ENCODE measurements around the gene ABHD6. TPM values are rescaled to one million over a fixed set of nuclear protein-coding genes. Genes with fewer than 3 reads are reported as not detected.

ABHD6 gene
- total RNA-seq, 1 experiment from 2014 or later: 12.7 TPM

DNA sequence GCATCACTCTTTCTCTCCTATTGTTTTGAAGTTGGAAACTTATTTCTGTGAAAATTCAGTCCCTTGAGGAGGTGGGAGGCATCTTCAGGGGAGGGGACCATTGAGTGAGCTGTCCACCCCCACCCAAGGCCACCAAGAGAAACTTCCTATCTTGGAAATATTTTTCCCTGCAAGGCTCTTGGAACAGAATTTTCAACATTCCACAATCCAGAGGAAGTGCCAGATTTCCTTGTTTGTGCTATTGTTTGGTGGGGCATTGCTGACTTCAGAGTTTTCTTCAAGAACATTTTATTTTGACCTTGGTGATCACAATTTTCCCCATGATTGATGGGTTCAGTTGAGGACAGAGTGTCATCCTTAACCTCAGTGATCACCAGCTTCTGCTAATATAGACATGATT, 38.8 kb upstream of the ABHD6 start:
- no peak overlapping the region for H3K9ac ChIP-seq (ENCODE audit: low read length)
- H3K9me2 ChIP-seq (ENCODE audit: insufficient read depth): no peaks in the 10 kb centered on the region
- intact Hi-C loops (cut with micrococcal nuclease): no loop called here
- POLR2A ChIA-PET: no interaction called here
- CTCF ChIA-PET: no interaction called here
- no peak overlapping the region for H2AFZ ChIP-seq (ENCODE audit: low read depth, low read length, poor library complexity, severe bottlenecking)
- H3K27ac ChIP-seq (ENCODE audit: low read depth, low read length): no peak overlapping the region
- no peaks in the 10 kb centered on the region for H3K27me3 ChIP-seq (ENCODE audit: insufficient read depth, low read length)
- BruUV-seq (replicated peaks): no TSS peak
- no peaks in the 10 kb centered on the region for H3K79me2 ChIP-seq (ENCODE audit: insufficient read depth, low read length)
- TF ChIP-seq, protein P1, sequence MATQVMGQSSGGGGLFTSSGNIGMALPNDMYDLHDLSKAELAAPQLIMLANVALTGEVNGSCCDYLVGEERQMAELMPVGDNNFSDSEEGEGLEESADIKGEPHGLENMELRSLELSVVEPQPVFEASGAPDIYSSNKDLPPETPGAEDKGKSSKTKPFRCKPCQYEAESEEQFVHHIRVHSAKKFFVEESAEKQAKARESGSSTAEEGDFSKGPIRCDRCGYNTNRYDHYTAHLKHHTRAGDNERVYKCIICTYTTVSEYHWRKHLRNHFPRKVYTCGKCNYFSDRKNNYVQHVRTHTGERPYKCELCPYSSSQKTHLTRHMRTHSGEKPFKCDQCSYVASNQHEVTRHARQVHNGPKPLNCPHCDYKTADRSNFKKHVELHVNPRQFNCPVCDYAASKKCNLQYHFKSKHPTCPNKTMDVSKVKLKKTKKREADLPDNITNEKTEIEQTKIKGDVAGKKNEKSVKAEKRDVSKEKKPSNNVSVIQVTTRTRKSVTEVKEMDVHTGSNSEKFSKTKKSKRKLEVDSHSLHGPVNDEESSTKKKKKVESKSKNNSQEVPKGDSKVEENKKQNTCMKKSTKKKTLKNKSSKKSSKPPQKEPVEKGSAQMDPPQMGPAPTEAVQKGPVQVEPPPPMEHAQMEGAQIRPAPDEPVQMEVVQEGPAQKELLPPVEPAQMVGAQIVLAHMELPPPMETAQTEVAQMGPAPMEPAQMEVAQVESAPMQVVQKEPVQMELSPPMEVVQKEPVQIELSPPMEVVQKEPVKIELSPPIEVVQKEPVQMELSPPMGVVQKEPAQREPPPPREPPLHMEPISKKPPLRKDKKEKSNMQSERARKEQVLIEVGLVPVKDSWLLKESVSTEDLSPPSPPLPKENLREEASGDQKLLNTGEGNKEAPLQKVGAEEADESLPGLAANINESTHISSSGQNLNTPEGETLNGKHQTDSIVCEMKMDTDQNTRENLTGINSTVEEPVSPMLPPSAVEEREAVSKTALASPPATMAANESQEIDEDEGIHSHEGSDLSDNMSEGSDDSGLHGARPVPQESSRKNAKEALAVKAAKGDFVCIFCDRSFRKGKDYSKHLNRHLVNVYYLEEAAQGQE (IDR thresholded peaks at IDR 0.05; ENCODE audit: low read depth): no peak
- TF ChIP-seq FOSL1 (IDR thresholded peaks at IDR 0.05; ENCODE audit: low read depth) (no peak), ZFX (IDR thresholded peaks at IDR 0.05) (no peak), CEBPB (IDR thresholded peaks at IDR 0.05; ENCODE audit: low read depth) (no peak), ZNF274 (IDR thresholded peaks at IDR 0.05; ENCODE audit: low read depth, low read length) (no peak), RAD21 (IDR thresholded peaks at IDR 0.05; ENCODE audit: low read depth) (no peak), SRF (IDR thresholded peaks at IDR 0.05; ENCODE audit: low read depth) (no peak), EZH2 (IDR thresholded peaks at IDR 0.05) (no peak), SP1 (IDR thresholded peaks at IDR 0.05; ENCODE audit: low read depth) (no peak), POLR2AphosphoS5 (IDR thresholded peaks at IDR 0.05; ENCODE audit: low read depth, low read length) (no peak), EZH2phosphoT487 (IDR thresholded peaks at IDR 0.05; ENCODE audit: borderline replicate concordance) (no peak)
- TF ChIP-seq, protein P2, sequence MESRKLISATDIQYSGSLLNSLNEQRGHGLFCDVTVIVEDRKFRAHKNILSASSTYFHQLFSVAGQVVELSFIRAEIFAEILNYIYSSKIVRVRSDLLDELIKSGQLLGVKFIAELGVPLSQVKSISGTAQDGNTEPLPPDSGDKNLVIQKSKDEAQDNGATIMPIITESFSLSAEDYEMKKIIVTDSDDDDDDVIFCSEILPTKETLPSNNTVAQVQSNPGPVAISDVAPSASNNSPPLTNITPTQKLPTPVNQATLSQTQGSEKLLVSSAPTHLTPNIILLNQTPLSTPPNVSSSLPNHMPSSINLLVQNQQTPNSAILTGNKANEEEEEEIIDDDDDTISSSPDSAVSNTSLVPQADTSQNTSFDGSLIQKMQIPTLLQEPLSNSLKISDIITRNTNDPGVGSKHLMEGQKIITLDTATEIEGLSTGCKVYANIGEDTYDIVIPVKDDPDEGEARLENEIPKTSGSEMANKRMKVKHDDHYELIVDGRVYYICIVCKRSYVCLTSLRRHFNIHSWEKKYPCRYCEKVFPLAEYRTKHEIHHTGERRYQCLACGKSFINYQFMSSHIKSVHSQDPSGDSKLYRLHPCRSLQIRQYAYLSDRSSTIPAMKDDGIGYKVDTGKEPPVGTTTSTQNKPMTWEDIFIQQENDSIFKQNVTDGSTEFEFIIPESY (IDR thresholded peaks at IDR 0.05; ENCODE audit: extremely low read depth, insufficient replicate concordance, low read length): no peak
- TF ChIP-seq, protein P3, sequence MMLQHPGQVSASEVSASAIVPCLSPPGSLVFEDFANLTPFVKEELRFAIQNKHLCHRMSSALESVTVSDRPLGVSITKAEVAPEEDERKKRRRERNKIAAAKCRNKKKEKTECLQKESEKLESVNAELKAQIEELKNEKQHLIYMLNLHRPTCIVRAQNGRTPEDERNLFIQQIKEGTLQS (IDR thresholded peaks at IDR 0.05): no peak
- TF ChIP-seq, protein P4, sequence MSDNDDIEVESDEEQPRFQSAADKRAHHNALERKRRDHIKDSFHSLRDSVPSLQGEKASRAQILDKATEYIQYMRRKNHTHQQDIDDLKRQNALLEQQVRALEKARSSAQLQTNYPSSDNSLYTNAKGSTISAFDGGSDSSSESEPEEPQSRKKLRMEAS (IDR thresholded peaks at IDR 0.05): no peak
- ATAC-seq (no peak), DNase-seq (ENCODE audit: low read depth, low spot score) (no peak)
- no peak overlapping the region for H3K4me2 ChIP-seq (ENCODE audit: low read length)
- no peaks in the 10 kb centered on the region for H4K20me1 ChIP-seq (ENCODE audit: insufficient read depth)
- no peak overlapping the region for H3K4me3 ChIP-seq (replicated peaks in 1 of 2; ENCODE audit: low read depth in 1 of 2, low read length in 2 of 2)
- H3K9me3 ChIP-seq (ENCODE audit: control insufficient read depth in 1 of 2, insufficient read depth in 1 of 2, low read depth in 1 of 2, low read length in 2 of 2): no peaks in the 10 kb centered on the region
- no peaks in the 10 kb centered on the region for H3K4me1 ChIP-seq (ENCODE audit: control insufficient read depth in 1 of 2, insufficient read depth in 2 of 2, low read length in 2 of 2)
- RAD21 ChIA-PET (ENCODE audit: low non-redundant PET in 1 of 2, low total read pairs in 2 of 2, uncharacterized antibody in 2 of 2, unreplicated experiment in 2 of 2): no interaction called here
- H3K36me3 ChIP-seq (ENCODE audit: control insufficient read depth in 1 of 2, insufficient read depth in 2 of 2, low read length in 2 of 2): no peaks in the 10 kb centered on the region
